Lower lobe of right lung (tissue), 2 donors: ENCODE data around the gene CEP120. TPM values are rescaled to one million over a fixed set of nuclear protein-coding genes. Genes with fewer than 3 reads are reported as not detected.

Experiments used
- ATAC-seq, 2 donors: fragments of 200-7000 bp; cut with Tn5 transposase; one replicate each; pipeline ENCODE4 v1.9.1; 2020 to 2022; ENCODE audit warnings: mild to moderate bottlenecking in 2 of 2, moderate library complexity in 2 of 2
- DNase-seq: peaks from one replicate; pipeline ENCODE4 v3.0.0-alpha.2; 2020
- H3K27ac ChIP-seq: fragments of 200-600 bp; one replicate; pipeline ENCODE4 v1.8.0; 2022
- H3K27me3 ChIP-seq: fragments of 200-600 bp; one replicate; pipeline ENCODE4 v1.8.0; 2022; ENCODE audit warnings: low read depth
- H3K36me3 ChIP-seq: fragments of 200-600 bp; one replicate; pipeline ENCODE4 v1.8.0; 2022; ENCODE audit warnings: mild to moderate bottlenecking
- H3K4me1 ChIP-seq: fragments of 200-600 bp; one replicate; pipeline ENCODE4 v1.8.0; 2022
- H3K4me3 ChIP-seq: fragments of 200-600 bp; one replicate; pipeline ENCODE4 v1.8.0; 2022; ENCODE audit warnings: mild to moderate bottlenecking
- H3K9me3 ChIP-seq: fragments of 200-600 bp; one replicate; pipeline ENCODE4 v1.8.0; 2022
- intact Hi-C: fragments of 100-400 bp; cut with DNase I; formaldehyde crosslinking; loops from one replicate; pipeline ENCODE4 v1.11.0; 2022
- total RNA-seq: library from RNA; stranded (reverse); fragmentation: NEBNext Ultra II Directional; extraction: Animal tissue kit (Norgen Biotek cat#: 25700); gene quantifications from one replicate; pipeline ENCODE4 v1.2.1, GENCODE V29; 2021
- TF ChIP-seq, protein P1 (sequence below): fragments of 200-600 bp; IDR thresholded peaks from one replicate; pipeline ENCODE4 v1.8.0; 2022; ENCODE audit warnings: antibody characterized with exemption, mild to moderate bottlenecking
- donor health status: DM: no; HTN: yes; CAD: no; lungs with severe emphysema.

The CEP120 gene
- total RNA-seq, 1 donor from 2014 or later, result 22.3 TPM

DNA sequence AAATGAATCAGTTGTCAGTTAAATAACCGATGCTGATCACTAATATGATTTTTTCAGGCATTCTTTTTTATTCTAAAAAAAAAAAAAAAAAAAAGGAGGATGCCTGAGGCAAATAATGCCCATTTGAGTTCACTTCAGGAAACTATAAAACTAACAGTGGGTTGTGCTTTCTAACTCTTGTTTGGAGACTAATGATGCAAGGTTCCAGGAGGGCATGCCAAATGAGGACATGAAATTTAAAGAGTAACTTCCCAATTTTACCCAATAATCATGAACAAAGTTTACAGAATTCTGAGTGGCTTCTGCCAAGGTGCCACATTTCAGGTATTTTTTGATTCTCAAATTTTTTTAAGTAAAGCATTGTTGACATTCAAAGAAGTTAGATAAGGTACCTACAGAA lies 41.0 kb downstream of the CEP120 start:
- TF ChIP-seq, protein P1, sequence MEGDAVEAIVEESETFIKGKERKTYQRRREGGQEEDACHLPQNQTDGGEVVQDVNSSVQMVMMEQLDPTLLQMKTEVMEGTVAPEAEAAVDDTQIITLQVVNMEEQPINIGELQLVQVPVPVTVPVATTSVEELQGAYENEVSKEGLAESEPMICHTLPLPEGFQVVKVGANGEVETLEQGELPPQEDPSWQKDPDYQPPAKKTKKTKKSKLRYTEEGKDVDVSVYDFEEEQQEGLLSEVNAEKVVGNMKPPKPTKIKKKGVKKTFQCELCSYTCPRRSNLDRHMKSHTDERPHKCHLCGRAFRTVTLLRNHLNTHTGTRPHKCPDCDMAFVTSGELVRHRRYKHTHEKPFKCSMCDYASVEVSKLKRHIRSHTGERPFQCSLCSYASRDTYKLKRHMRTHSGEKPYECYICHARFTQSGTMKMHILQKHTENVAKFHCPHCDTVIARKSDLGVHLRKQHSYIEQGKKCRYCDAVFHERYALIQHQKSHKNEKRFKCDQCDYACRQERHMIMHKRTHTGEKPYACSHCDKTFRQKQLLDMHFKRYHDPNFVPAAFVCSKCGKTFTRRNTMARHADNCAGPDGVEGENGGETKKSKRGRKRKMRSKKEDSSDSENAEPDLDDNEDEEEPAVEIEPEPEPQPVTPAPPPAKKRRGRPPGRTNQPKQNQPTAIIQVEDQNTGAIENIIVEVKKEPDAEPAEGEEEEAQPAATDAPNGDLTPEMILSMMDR, result no peak
- Histone ChIP-seq H3K36me3 (peaks cover 93% of the 10 kb centered on the region), H3K9me3 (no peaks in the 10 kb centered on the region), H3K4me1 (no peaks in the 10 kb centered on the region), H3K27ac (no peak overlapping the region), H3K27me3 (no peaks in the 10 kb centered on the region), H3K4me3 (no peak overlapping the region)
- intact Hi-C loops, result no loop called here
- ATAC-seq, result no peak
- no peak for DNase-seq

DNA sequence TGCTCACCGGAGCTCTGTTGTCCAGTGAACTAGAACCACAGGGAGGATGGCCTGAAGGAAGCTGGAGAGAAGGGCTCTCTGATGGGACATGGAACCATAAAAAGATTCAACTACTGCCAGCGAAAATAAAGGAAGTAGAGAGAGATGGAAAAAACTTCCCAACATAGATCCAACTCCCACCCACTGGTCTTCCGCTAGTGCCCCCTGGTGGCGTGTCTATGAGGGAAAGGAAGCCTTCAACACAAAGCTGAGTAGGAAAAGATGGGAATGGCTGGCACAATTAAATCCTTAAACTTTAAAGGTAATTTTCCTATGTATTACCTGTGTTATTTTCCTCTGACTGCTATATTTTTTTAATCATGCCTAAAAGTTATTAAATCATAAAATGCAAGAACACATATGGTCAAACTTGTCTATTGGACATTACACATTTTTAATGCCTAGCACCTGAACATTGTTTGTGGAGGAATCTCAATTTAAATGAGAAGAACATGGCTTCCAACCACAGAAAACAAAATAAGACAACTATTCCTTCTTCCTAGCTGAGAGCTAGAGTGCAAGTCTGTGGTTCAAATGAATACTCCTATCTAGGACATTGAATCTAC lies 51.5 kb downstream of the CEP120 start:
- Histone ChIP-seq H3K27me3 (no peaks in the 10 kb centered on the region), H3K4me3 (no peak overlapping the region), H3K36me3 (peaks cover 63% of the 10 kb centered on the region), H3K9me3 (no peaks in the 10 kb centered on the region), H3K27ac (no peak overlapping the region), H3K4me1 (no peaks in the 10 kb centered on the region)
- intact Hi-C loops, result no loop called here
- DNase-seq, result peak; percentile 51
- ATAC-seq, result no peak
- TF ChIP-seq, protein P1, result peak; percentile 55

DNA sequence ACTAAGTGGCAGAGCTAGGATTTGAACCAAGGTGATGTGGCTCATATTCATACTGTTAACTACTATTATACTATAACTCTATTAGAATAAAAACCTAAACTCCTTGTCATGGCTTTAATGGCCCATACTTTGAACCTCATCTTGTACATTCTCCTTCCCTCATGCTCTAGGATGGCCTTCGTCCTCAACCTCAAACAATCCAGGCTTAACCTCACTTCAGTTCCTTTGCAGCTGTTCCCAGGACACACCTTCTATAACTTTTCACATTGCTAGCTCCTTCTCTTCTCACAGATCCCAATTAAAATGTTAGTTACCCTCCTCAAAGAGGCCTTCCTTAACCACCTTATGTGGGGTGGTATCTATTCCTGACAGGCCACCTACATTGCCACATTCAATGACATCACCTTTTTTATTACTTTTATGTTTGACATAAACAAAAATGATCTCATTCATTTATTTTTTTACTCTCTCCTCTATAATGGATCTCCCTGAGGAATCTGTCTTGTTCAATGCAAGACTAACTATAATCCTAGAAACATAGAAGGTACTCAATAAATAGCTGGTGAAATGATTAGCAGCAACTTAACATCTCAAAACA lies 53.7 kb downstream of the CEP120 start:
- Histone ChIP-seq H3K9me3 (no peaks in the 10 kb centered on the region), H3K27ac (no peak overlapping the region), H3K27me3 (no peaks in the 10 kb centered on the region), H3K36me3 (peaks cover 41% of the 10 kb centered on the region), H3K4me3 (no peak overlapping the region), H3K4me1 (no peaks in the 10 kb centered on the region)
- intact Hi-C loops, result loop anchor here (10.0 kb wide), 1 partner anchor 865 kb away; no protein-coding TSS in a partner anchor
- no peak for ATAC-seq
- DNase-seq, result no peak
- TF ChIP-seq, protein P1, result no peak

DNA sequence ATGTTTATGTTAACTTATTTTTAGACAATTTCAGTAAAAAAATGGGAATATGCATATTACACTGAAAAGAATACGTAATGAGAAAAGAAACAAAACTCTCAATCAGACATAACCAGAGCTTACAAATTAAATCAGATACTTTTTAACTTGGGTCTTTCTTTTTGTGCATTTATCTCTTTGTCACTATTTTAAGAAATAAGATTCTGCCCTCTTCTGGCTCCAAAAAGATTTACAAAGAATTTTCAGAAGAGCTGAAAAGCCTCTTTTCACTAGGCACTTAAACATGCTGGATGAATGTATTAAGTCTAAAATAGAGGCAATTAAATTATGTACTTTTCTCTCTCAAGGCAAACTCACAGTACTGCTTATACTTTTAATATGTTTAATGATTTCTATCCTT lies 55.5 kb downstream of the CEP120 start:
- no peak for DNase-seq

DNA sequence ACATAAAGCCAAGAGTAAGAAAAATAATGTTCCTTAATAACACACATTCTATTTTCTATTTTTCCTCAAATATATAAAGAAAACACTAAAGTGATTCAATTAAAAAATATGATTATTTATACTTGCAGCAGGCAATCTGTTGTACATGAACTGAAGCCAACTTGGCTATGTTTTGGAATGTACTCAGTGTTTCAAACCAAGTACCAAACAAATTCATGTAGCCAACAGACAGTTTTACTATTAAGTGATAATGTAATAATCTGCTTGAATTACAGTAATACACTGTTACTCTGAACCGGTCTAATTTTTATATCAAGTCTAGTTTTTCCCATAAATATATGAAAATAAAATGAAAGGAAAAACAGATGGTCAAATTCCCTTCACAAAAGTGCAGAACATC lies 58.0 kb downstream of the CEP120 start:
- ATAC-seq (no peak), DNase-seq (no peak)
- no peak overlapping the region for H3K4me3 ChIP-seq
- intact Hi-C loops, result loop anchor here (10.0 kb wide), 1 partner anchor 860 kb away; no protein-coding TSS in a partner anchor
- H3K27me3 ChIP-seq, result no peaks in the 10 kb centered on the region
- no peaks in the 10 kb centered on the region for H3K4me1 ChIP-seq
- TF ChIP-seq, protein P1, result no peak
- peaks cover 15% of the 10 kb centered on the region for H3K36me3 ChIP-seq
- H3K27ac ChIP-seq, result no peak overlapping the region
- H3K9me3 ChIP-seq, result no peaks in the 10 kb centered on the region

More for the DNA sequence above, 55.5 kb downstream of the CEP120 start:
- Histone ChIP-seq H3K4me1 (no peaks in the 10 kb centered on the region), H3K4me3 (no peak overlapping the region), H3K27me3 (no peaks in the 10 kb centered on the region), H3K9me3 (no peaks in the 10 kb centered on the region), H3K27ac (no peak overlapping the region), H3K36me3 (peaks cover 31% of the 10 kb centered on the region)
- TF ChIP-seq, protein P1, result no peak
- ATAC-seq, result no peak
- intact Hi-C loops, result loop anchor here (10.0 kb wide), 1 partner anchor 863 kb away; no protein-coding TSS in a partner anchor
